Tongue (tissue), 2 donors: Measurements from ENCODE around the gene DOP1A. TPM values are rescaled to one million over a fixed set of nuclear protein-coding genes. Genes with fewer than 3 reads are reported as not detected.
"Not testable (repeated sequence)": the region's sequence is repeated elsewhere in the genome, so short reads cannot be mapped to it uniquely, and the experiment has no call there.

Experiments used
- DNase-seq: peaks from one replicate; pipeline ENCODE4 v3.0.0-alpha.2; 2015
- total RNA-seq: library from RNA; depleted of rRNA; stranded (reverse); fragments of >200 nt; gene quantifications from one replicate; pipeline ENCODE4 v1.2.3, GENCODE V29; 2014

Gene DOP1A
- total RNA-seq, 1 donor from 2014 or later, result 55.4 TPM

- DNase-seq, result no peak
Measured at GRCh38 chr6:83155794-83156193, 88.3 kb downstream of the DOP1A start.

GRCh38 chr6:83160167-83160566 is 92.7 kb downstream of the DOP1A start:
- DNase-seq, result peak; percentile 41

DNA sequence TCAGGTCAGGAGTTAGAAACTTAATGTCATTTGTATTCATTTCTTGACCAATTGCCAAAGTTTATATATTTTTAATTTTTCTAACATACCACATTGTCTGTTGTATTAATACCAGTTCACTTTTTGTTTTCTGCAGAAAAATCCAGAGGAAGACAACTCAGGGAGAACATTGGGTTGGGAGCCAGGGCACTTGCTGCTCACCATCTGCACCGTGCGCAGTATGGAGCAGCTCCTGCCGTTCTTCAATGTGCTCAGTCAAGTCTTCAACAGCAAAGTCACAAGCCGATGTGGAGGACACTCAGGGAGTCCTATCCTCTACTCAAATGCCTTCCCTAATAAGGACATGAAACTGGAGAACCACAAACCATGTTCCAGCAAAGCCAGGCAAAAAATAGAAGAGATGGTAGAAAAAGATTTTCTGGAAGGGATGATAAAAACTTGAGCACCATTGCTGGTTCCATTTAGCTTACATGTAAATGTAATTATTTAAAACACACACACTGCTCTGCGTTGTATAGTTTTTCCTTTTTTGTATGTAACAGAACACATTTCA is 100.3 kb downstream of the DOP1A start:
- no peak for DNase-seq

DNA sequence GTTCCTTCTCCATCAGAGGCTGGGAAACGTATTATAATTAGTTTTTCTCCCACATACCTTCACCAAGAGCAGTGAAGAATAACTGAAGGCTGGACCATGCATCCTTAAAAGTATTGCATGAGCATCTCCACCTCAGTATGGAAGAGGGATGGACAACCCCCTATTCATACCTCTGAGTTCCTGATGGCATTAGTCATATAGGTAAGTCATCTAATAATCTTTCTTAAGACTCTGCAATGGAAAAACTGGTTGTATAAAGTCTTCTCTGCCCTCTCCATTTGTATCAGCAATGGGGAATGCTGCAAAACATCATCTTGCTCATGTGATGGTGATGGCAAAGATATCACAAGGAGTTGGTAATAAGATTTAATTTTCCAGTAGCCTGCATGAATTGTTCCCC is 101.1 kb downstream of the DOP1A start:
- no peak for DNase-seq

- DNase-seq, result no peak
Measured at GRCh38 chr6:83169106-83169505, 101.6 kb downstream of the DOP1A start.

DNA sequence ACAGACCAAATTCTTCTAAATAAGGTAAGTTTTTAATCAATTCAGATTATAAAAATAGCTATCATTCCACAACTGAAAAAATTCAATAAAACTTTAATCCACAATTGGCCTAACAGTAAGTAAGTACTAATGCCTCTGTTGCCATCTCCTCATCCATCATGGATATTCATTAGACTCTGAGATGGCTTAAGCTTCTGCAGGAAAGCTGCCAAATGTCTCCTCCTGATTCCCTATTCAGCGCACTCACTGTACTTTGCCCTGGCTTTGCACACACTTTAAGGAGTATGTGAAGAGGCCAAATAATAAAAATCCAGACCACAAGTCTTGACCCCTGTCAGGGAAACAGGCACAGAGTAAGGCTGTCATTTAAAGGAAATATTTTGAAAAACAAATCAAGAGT is 102.0 kb downstream of the DOP1A start:
- DNase-seq, result no peak

DNA sequence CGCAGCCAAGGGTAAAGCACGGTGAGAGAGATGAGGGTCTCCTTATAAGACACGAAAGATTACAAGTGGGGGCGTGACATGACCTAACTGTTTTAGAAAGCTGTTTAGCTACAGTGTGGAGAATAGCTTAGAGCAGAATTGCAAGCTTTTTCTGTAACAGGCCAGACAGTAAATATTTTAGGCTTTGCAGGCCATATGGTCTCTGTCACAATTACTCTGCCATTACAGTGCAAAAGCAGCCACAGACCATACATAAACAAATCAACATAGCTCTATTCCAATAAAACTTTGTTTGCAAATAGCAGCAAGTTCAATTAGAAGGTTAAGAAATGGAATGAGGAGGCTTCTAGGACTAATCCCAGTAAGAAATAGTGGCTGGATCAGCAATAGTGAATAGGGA is 108.8 kb downstream of the DOP1A start:
- no peak for DNase-seq

DNA sequence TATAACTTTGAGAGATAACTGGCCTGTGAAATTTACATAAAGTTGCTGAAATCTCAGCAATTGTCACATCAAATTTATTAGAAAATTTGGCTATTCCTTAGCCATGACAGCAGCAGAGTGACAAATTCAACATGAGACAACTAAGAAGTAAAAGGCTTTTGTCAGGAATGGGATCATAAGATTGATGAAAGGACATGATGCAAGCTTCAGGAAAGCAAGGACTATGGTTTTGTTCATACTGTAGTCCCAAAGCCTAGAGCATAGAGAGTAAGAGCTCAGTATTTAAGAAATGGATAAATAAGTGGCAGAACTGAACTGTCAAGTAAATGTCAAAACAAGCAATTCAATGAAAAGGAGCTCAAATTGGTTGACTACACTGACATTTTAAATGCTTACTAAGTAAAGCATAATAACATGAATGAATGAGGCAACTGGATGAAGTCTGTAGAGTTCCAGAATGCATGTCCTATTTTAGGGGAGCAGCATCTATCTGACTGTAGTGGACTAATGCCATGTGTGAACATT is 113.0 kb downstream of the DOP1A start:
- no peak for DNase-seq

- DNase-seq, result no peak
Measured at GRCh38 chr6:83182114-83182513, 114.6 kb downstream of the DOP1A start.

- no peak for DNase-seq
Measured at GRCh38 chr6:83183082-83183828, 115.8 kb downstream of the DOP1A start.

DNA sequence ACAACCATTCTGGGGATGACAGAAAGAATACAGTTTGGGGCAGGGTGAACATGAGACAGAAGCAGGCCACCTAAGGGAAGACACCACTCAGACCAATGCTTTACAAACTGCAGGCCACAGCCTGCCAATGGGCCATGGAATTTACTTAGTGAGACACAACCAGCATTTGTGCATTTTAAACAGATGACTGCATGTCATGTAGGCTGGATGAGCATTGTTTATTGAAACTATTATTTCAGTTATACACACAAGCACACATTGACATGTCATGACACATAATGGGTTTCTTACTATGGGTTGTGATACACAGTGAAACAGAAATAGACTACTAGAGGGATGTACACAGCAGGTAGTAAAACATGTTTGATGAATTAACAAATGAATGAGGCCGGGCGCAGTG is 117.6 kb downstream of the DOP1A start:
- DNase-seq, result no peak

- DNase-seq, result no peak
Measured at GRCh38 chr6:83188501-83188900, 121.0 kb downstream of the DOP1A start.

DNA sequence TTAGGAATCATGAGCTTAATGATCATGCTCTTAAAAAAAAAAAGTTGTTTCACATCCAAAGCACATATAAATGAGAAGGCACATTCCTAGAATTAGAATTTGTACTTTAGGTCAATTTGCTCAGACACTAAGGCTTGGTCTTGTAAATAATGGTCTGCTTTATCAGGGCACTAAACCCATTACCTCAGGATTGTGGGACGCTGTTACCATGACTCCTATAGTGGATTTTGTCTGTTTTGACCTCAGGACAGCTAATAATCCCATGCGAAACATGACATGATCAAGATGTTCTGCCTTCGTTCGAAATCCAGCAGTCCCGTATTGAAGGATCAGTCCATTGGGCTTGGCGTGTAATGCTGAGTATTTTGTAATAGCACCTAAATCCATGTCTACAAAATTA is 123.2 kb downstream of the DOP1A start:
- no peak for DNase-seq

DNA sequence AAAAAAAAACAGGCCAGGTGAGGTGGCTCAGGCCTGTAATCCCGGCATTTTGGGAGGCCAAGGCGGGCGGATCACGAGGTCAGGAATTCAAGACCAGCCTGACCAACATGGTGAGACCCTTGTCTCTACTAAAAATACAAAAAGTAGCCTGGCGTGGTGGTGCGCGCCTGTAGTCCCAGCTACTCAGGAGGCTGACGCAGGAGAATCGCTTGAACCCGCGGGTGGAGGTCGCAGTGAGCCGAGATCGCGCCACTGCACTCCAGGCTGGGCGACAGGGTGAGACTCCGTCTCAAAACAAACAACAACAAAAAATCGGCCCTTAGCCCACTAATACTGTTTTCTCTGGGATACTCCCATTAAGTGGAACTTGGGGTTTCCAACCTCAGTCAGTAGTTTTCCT is 124.5 kb downstream of the DOP1A start:
- DNase-seq, result not testable (repeated sequence)

DNA sequence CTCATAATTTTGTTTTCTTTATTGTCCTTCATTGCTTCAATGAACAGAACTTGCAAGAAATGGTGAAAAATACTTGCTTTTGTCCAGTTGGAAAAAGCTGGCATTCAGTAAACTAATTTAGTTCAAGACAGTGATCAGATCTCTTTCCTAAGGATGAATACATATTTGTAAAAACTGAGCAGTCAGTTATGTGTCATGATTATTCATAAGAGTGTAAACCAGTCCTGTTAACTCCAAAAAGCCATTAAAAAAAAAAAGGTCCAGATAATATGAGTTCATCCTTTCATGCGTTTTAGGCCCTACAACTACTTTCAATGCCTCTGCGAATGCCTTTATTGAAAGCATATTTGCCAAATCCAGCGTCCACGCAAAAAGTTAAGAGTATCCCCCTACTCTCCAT is 125.0 kb downstream of the DOP1A start:
- DNase-seq, result no peak

GRCh38 chr6:83192871-83193746 is 125.6 kb downstream of the DOP1A start, which contains the start of the genes PGM3 and RWDD2A:
Gene PGM3, minus strand, starts transcription at chr6:83193265. Its CDS starts 2,253 bp downstream, at chr6:83191012.
Gene RWDD2A, plus strand, starts transcription at chr6:83193357. Its CDS starts 1,095 bp downstream, at chr6:83194452.
- DNase-seq, result peak; percentile 95

DNA sequence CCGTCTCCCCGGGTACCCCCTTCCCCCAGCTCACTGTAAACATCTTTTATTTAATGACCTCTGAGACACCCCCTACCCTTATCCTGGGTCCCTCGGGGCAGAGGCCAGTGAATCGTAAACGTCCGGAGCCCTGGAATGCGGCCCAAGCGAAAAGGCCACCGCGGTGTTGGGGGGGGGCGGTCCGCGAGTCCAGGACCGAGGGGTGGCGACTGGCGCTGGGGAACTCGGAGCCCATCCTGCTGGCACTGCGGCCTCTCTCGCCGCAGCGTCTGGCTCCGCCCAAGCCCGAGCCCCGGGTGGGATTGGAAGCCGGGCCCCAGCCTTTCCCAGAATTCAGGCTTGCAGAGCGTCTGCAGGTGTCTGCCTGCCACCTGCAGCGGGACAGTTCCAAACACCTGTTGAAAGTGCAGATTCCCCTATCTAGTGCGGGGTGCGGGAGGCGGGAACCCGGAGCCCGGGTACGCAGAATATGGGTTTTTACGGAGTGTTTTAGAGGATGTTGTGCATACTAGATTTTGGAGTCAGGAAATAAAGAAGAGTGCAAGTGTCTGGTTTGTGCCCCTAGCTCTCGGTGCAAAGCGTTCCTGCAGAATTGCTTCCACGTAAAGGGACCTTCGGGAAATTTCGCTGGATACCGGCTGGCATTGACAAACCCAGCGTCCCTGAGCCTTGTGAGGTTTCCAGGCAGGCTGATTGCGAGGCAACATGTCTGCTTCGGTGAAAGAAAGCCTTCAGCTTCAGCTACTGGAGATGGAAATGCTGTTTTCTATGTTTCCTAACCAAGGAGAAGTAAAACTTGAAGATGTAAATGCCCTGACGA is 126.5 kb downstream of the DOP1A start:
- peak; percentile 56 for DNase-seq

GRCh38 chr6:83198486-83199172 is 131.2 kb downstream of the DOP1A start:
- no peak for DNase-seq

GRCh38 chr6:83199173-83199862 is 131.8 kb downstream of the DOP1A start:
- no peak for DNase-seq

GRCh38 chr6:83199863-83200225 is 132.4 kb downstream of the DOP1A start:
- no peak for DNase-seq

DNA sequence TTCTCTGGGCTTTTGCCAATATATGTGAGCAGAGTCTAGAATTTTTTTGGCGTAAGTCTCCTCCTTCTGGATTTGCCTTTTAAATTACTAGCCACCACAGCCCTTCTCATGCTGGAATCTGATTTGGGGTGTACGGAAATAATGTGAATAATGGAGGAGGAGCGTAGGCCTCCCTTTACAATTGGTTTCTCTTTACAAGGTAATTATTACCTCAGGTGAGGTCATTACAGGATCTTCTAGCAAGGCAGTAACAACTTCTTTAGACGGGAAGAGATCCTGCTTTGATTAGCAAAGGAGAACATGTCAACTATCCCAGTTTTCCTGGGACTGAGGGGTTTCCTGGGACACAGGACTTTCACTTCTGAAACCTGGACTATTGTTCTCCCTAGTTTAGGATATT is 134.6 kb downstream of the DOP1A start:
- DNase-seq, result no peak
